K562 (cell line): ENCODE results near the gene STX18. TPM values are rescaled to one million over a fixed set of nuclear protein-coding genes. Genes with fewer than 3 reads are reported as not detected.

ENCODE experiments used
- ATAC-seq: fragments of 200-7000 bp; cut with Tn5 transposase; 3 replicates; pipeline ENCODE4 v1.9.1; 2020; ENCODE audit warnings: moderate library complexity
- BruUV-seq: library from RNA; stranded (reverse); fragments of 400-500 nt; replicated peaks from 2 replicates; lab custom pipeline; 2021; lab: Mats Ljungman, UMichigan
- CTCF ChIA-PET: fragments of 300-600 bp; formaldehyde crosslinking; extraction: SDS; loops from one replicate; lab custom pipeline; 2021; ENCODE audit warnings: low intra/inter-chr PET ratio; lab: Yijun Ruan, JAX
- POLR2A ChIA-PET: fragments of 300-600, 350-650 bp; sonication (Branson Sonifier 250); formaldehyde crosslinking; extraction: SDS; loops from one replicate; lab custom pipeline; 2021; ENCODE audit warnings: antibody characterized with exemption, inconsistent platforms; lab: Yijun Ruan, JAX
- DNase-seq, 4 experiments: peaks; one replicate each; pipeline versions ENCODE4 v3.0.0 to v3.0.0-alpha.2; 2011 to 2018; ENCODE audit warnings: low spot score in 3 of 4, mixed read lengths in 3 of 4; ENCODE audit errors: extremely low read depth in 1 of 4
- FAIRE-seq: peaks from 2 replicates; lab custom pipeline; 2011; peaks lifted over from hg19 to GRCh38; lab: Jason Lieb, UNC
- H2AFZ ChIP-seq: 2 replicates; pipeline ENCODE4 v1.6.0; 2011; ENCODE audit warnings: low read depth, low read length, control low read depth, inconsistent platforms
- H3K27ac ChIP-seq: fragments of 200-600 bp; 3 replicates; pipeline ENCODE4 v1.8.0; 2011; ENCODE audit warnings: low read depth, mild to moderate bottlenecking, control low read depth, inconsistent platforms, low read length, moderate library complexity, mixed read lengths; ENCODE audit errors: extremely low read depth
- H3K27me3 ChIP-seq, 2 experiments: fragments of 300-600 bp in 1 of 2; 2 replicates in 1 of 2; 3 replicates in 1 of 2; pipeline versions ENCODE4 v1.6.0 to v1.8.0; 2011; ENCODE audit warnings: inconsistent platforms in 2 of 2, low read length in 2 of 2, mild to moderate bottlenecking in 1 of 2, mixed read lengths in 1 of 2, moderate library complexity in 1 of 2; ENCODE audit not compliant: control insufficient read depth in 2 of 2, insufficient read depth in 2 of 2
- H3K36me3 ChIP-seq: fragments of 300-600 bp; 3 replicates; pipeline ENCODE4 v1.8.0; 2011; ENCODE audit warnings: mild to moderate bottlenecking, low read length, inconsistent platforms; ENCODE audit not compliant: control insufficient read depth, insufficient read depth
- H3K4me1 ChIP-seq, 2 experiments: fragments of 200-600 bp in 1 of 2; replicated peaks in 1 of 2; 2 replicates in 1 of 2; 3 replicates in 1 of 2; pipeline versions ENCODE4 v1.5.1 to v1.8.0; 2011; ENCODE audit warnings: inconsistent platforms in 2 of 2, low read length in 2 of 2, mild to moderate bottlenecking in 1 of 2, mixed read lengths in 1 of 2, moderate library complexity in 1 of 2; ENCODE audit not compliant: control insufficient read depth in 2 of 2, insufficient read depth in 2 of 2
- H3K4me2 ChIP-seq: 2 replicates; pipeline ENCODE4 v1.6.1; 2011; ENCODE audit warnings: low read length, control low read depth, inconsistent platforms, mixed read lengths; ENCODE audit not compliant: insufficient read depth
- H3K4me3 ChIP-seq: fragments of 200-600 bp; sonication (generic), shearing (Covaris generic); 2 replicates; pipeline ENCODE4 v1.5.1; 2016; ENCODE audit warnings: control low read depth, inconsistent platforms
- H3K79me2 ChIP-seq: fragments of 200-600 bp; 3 replicates; pipeline ENCODE4 v1.8.0; 2011; ENCODE audit warnings: low read length, inconsistent platforms; ENCODE audit not compliant: control insufficient read depth, insufficient read depth
- H3K9ac ChIP-seq, 2 experiments: 2 replicates each; pipeline versions ENCODE4 v1.6.0 to v1.6.1; 2011; ENCODE audit warnings: low read depth in 2 of 2, low read length in 2 of 2, control low read depth in 1 of 2, inconsistent platforms in 1 of 2, mild to moderate bottlenecking in 1 of 2, mixed read lengths in 1 of 2; ENCODE audit not compliant: insufficient read depth in 1 of 2
- H3K9me1 ChIP-seq: one replicate; pipeline ENCODE4 v1.6.0; 2011; ENCODE audit warnings: inconsistent platforms, mild to moderate bottlenecking, low read length, moderate library complexity; ENCODE audit not compliant: control insufficient read depth, insufficient read depth
- H3K9me3 ChIP-seq: replicated peaks from 2 replicates; pipeline ENCODE4 v1.5.1; 2011; ENCODE audit warnings: low read depth, low read length, inconsistent platforms; ENCODE audit not compliant: control insufficient read depth, insufficient read depth
- H4K20me1 ChIP-seq: replicated peaks from 2 replicates; pipeline ENCODE4 v1.6.1; 2011; ENCODE audit warnings: low read length, inconsistent platforms, mixed read lengths; ENCODE audit not compliant: control insufficient read depth, insufficient read depth
- MTA2 ChIP-seq: fragments of 450-650 bp; IDR thresholded peaks from 2 replicates; pipeline ENCODE4 v1.6.1; 2016; ENCODE audit warnings: low read depth
- MYBL2 ChIP-seq, 2 experiments: fragments of 450-650 bp in 1 of 2; sonication (generic) in 1 of 2; formaldehyde crosslinking in 1 of 2; IDR thresholded peaks; 2 replicates each; pipeline versions ENCODE4 v1.6.1 to v1.8.1; 2017 to 2022; ENCODE audit warnings: borderline replicate concordance in 1 of 2, inconsistent platforms in 1 of 2, low read depth in 1 of 2, mild to moderate bottlenecking in 1 of 2, missing genetic modification reagents in 1 of 2, moderate library complexity in 1 of 2
- MYC ChIP-seq, 2 experiments: fragments of 250-450 bp in 1 of 2; sonication (Bioruptor Pico) in 1 of 2; IDR thresholded peaks; 2 replicates each; pipeline versions ENCODE4 v1.5.1 to v1.6.1; 2012 to 2021; ENCODE audit warnings: low read depth in 2 of 2, borderline replicate concordance in 1 of 2, improper control_type of control experiment in 1 of 2, low read length in 1 of 2, mild to moderate bottlenecking in 1 of 2, moderate library complexity in 1 of 2
- PHF20 ChIP-seq: fragments of 450-650 bp; IDR thresholded peaks from 2 replicates; pipeline ENCODE4 v1.6.1; 2018; ENCODE audit not compliant: partially characterized antibody
- POLR2AphosphoS5 ChIP-seq: IDR thresholded peaks from 2 replicates; pipeline ENCODE4 v1.6.1; 2011; ENCODE audit warnings: mild to moderate bottlenecking, low read depth, low read length, moderate library complexity; ENCODE audit not compliant: control insufficient read depth, insufficient read depth
- RBM39 ChIP-seq: fragments of 200-400 bp; formaldehyde crosslinking; optimal IDR thresholded peaks from 2 replicates; pipeline ENCODE3; 2018; ENCODE audit warnings: low read depth, low read length
- RFX5 ChIP-seq: IDR thresholded peaks from 2 replicates; pipeline ENCODE4 v1.6.1; 2011; ENCODE audit warnings: low read depth, mild to moderate bottlenecking, improper control_type of control experiment, low read length
- SRSF1 ChIP-seq: fragments of 200-400 bp; formaldehyde crosslinking; IDR thresholded peaks from 2 replicates; pipeline ENCODE4 v1.6.1; 2017; ENCODE audit warnings: mild to moderate bottlenecking, low read depth, low read length, moderate library complexity
- TBL1XR1 ChIP-seq, 2 experiments: IDR thresholded peaks; 2 replicates each; pipeline ENCODE4 v1.6.1; 2012; ENCODE audit warnings: improper control_type of control experiment in 2 of 2, low read length in 2 of 2, mild to moderate bottlenecking in 1 of 2
- ZKSCAN3 ChIP-seq: fragments of 250-450 bp; sonication (Bioruptor Pico); IDR thresholded peaks from 2 replicates; pipeline ENCODE4 v1.4.0; 2020
- ZNF212 ChIP-seq: fragments of 450-650 bp; formaldehyde crosslinking; IDR thresholded peaks from 2 replicates; pipeline ENCODE4 v1.4.0; 2020; ENCODE audit warnings: mild to moderate bottlenecking
- ZNF224 ChIP-seq: sonication (generic); formaldehyde crosslinking; IDR thresholded peaks from 2 replicates; pipeline ENCODE4 v1.8.0; 2022; ENCODE audit warnings: mild to moderate bottlenecking, missing genetic modification reagents
- WGBS: fragments of 100-300 bp; shearing (Covaris generic); methylation state at CpG from one replicate; pipeline ENCODE4 v1.1.6; 2016; ENCODE audit warnings: low coverage, mixed read lengths; ENCODE audit not compliant: insufficient coverage; ENCODE audit errors: missing lambda C conversion rate; 5-methylcytosine and 5-hydroxymethylcytosine counted together
- in situ Hi-C: fragments of 300-500 bp; cut with MboI; formaldehyde crosslinking; loops from 4 replicates; pipeline ENCODE4 v1.15.0; 2018; ENCODE audit warnings: inconsistent platforms, mixed read lengths
- intact Hi-C: fragments of 100-400 bp; cut with micrococcal nuclease; formaldehyde crosslinking; loops from 2 replicates; pipeline ENCODE4 v1.14.2; 2022
- polyA plus RNA-seq, 8 experiments: library from polyadenylated mRNA; depleted of rRNA in 4 of 8; stranded (reverse) in 5 of 8; unstranded in 3 of 8; fragments of >200 nt; fragmentation: Nextera tagmentation in 2 of 8; fragmentation: Illumina TruSeq in 1 of 8; extraction: Ambion mirVana in 2 of 8; extraction: Trizol in 1 of 8; gene quantifications; 2 replicates each; pipeline versions ENCODE4 v1.2.1 to v1.2.3, GENCODE V29; 2011 to 2014; ENCODE audit warnings: inconsistent platforms in 1 of 8, missing spikeins in 1 of 8
- total RNA-seq, 7 experiments: library from RNA; depleted of rRNA in 6 of 7; stranded (reverse); fragments of >200 nt in 6 of 7; fragmentation: Illumina TruSeq in 2 of 7; extraction: Trizol in 2 of 7; gene quantifications; 2 replicates each; pipeline versions ENCODE4 v1.2.1 to v1.2.3, GENCODE V29; 2011 to 2021; ENCODE audit warnings: low replicate concordance in 1 of 7
- TF ChIP-seq, protein P1 (sequence below): sonication (generic); formaldehyde crosslinking; IDR thresholded peaks from 2 replicates; pipeline ENCODE4 v1.8.0; 2022; ENCODE audit warnings: mild to moderate bottlenecking, missing genetic modification reagents
- TF ChIP-seq, protein P2 (sequence below): IDR thresholded peaks from 3 replicates; pipeline ENCODE4 v1.6.1; 2011; ENCODE audit warnings: borderline replicate concordance, mild to moderate bottlenecking; ENCODE audit not compliant: insufficient read length, insufficient read depth
- TF ChIP-seq, protein P3 (sequence below): sonication (generic); formaldehyde crosslinking; IDR thresholded peaks from 2 replicates; pipeline ENCODE4 v1.8.1; 2023; ENCODE audit warnings: mild to moderate bottlenecking, missing genetic modification reagents, moderate library complexity
- TF ChIP-seq, protein P4 (sequence below): sonication (generic); formaldehyde crosslinking; IDR thresholded peaks from 2 replicates; pipeline ENCODE4 v1.8.1; 2023; ENCODE audit warnings: mild to moderate bottlenecking, missing genetic modification reagents

The STX18 gene
- total and polyA plus RNA-seq, 9 of the 15 experiments (the other 6 are each of a cell fraction or from before 2014, with no cell fraction given) = 6.2 to 41.7 (median 22.7) TPM

DNA sequence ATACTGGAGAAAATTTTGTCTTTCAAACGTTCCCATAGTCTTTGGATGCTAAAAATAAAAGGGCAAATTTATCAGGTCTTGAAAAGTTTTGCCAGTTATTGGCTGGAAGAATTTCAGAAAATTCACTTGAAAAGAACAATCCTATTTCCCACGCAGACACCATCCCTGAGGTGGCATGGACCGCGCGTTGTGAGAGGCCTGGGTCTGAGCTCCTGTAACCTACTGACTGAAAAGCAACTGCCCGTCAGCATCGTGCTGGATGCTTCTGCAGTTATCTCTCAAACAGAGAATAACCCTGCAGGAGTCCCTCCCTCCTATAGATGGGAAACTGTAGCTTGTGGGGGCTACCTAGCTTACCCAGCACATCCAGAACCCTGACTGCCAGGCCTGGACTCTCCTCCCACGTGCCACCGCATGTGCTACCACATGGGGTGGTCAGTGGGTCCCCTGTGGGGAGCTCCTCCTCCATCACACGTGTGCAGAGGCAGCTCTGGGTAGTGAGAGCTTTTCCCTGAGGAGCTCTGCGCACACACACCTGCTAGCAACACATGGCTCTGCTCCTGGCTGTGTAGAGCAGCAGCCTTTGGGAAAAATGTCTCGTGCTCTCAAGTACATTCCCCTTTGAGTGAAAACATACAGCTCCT, 118.9 kb downstream of the STX18 start:
- Histone ChIP-seq H3K9me1 (no peaks in the 10 kb centered on the region), H4K20me1 (no peaks in the 10 kb centered on the region; the same call in 1 of the 2 replicates), H3K4me3 (no peak overlapping the region)
- 80% methylated on average over 12 of the region's 12 CpGs for WGBS
- ATAC-seq = no peak
- POLR2A ChIA-PET = interaction anchor here (0.6 kb wide), 2 partner anchors 19 to 498 kb away, joined by 3 read pairs; no protein-coding TSS in a partner anchor
- TF ChIP-seq ZNF224 (CRISPR knock-in tag) (no peak), ZKSCAN3 (CRISPR knock-in tag) (no peak), MTA2 (no peak), POLR2AphosphoS5 (no peak), PHF20 (no peak), TBL1XR1 (IDR thresholded peaks at IDR 0.05; ENCODE audit: low read length in 2 of 2) (no peak), ZNF212 (CRISPR knock-in tag) (no peak), MYBL2 (IDR thresholded peaks at IDR 0.05; ENCODE audit: low read depth) (no peak), MYBL2 (CRISPR knock-in tag; IDR thresholded peaks at IDR 0.05; ENCODE audit: borderline replicate concordance) (no peak), RBM39 (no peak), RFX5 (no peak), MYC (IDR thresholded peaks at IDR 0.05; ENCODE audit: low read depth, low read length) (no peak), MYC (CRISPR knock-in tag; IDR thresholded peaks at IDR 0.05; ENCODE audit: borderline replicate concordance, low read depth) (no peak), SRSF1 (no peak)
- TF ChIP-seq, protein P1, sequence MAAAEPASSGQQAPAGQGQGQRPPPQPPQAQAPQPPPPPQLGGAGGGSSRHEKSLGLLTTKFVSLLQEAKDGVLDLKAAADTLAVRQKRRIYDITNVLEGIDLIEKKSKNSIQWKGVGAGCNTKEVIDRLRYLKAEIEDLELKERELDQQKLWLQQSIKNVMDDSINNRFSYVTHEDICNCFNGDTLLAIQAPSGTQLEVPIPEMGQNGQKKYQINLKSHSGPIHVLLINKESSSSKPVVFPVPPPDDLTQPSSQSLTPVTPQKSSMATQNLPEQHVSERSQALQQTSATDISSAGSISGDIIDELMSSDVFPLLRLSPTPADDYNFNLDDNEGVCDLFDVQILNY = no peak
- TF ChIP-seq, protein P2, sequence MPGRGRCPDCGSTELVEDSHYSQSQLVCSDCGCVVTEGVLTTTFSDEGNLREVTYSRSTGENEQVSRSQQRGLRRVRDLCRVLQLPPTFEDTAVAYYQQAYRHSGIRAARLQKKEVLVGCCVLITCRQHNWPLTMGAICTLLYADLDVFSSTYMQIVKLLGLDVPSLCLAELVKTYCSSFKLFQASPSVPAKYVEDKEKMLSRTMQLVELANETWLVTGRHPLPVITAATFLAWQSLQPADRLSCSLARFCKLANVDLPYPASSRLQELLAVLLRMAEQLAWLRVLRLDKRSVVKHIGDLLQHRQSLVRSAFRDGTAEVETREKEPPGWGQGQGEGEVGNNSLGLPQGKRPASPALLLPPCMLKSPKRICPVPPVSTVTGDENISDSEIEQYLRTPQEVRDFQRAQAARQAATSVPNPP = no peak
- TF ChIP-seq, protein P3, sequence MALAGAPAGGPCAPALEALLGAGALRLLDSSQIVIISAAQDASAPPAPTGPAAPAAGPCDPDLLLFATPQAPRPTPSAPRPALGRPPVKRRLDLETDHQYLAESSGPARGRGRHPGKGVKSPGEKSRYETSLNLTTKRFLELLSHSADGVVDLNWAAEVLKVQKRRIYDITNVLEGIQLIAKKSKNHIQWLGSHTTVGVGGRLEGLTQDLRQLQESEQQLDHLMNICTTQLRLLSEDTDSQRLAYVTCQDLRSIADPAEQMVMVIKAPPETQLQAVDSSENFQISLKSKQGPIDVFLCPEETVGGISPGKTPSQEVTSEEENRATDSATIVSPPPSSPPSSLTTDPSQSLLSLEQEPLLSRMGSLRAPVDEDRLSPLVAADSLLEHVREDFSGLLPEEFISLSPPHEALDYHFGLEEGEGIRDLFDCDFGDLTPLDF = no peak
- TF ChIP-seq, protein P4, sequence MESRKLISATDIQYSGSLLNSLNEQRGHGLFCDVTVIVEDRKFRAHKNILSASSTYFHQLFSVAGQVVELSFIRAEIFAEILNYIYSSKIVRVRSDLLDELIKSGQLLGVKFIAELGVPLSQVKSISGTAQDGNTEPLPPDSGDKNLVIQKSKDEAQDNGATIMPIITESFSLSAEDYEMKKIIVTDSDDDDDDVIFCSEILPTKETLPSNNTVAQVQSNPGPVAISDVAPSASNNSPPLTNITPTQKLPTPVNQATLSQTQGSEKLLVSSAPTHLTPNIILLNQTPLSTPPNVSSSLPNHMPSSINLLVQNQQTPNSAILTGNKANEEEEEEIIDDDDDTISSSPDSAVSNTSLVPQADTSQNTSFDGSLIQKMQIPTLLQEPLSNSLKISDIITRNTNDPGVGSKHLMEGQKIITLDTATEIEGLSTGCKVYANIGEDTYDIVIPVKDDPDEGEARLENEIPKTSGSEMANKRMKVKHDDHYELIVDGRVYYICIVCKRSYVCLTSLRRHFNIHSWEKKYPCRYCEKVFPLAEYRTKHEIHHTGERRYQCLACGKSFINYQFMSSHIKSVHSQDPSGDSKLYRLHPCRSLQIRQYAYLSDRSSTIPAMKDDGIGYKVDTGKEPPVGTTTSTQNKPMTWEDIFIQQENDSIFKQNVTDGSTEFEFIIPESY (CRISPR knock-in tag) = no peak
- TF ChIP-seq, all 486 proteins: peak for 0
- no peaks in the 10 kb centered on the region for H3K4me1 ChIP-seq
- DNase-seq = no peak
- H3K36me3 ChIP-seq = peaks cover 37% of the 10 kb centered on the region; the same call in 2 of the 3 replicates
- no peaks in the 10 kb centered on the region for H3K27me3 ChIP-seq
- H2AFZ ChIP-seq = no peak overlapping the region
- CTCF ChIA-PET = no interaction called here
- no peaks in the 10 kb centered on the region for H3K79me2 ChIP-seq
- no TSS peak for BruUV-seq
- no peak overlapping the region for H3K9ac ChIP-seq
- H3K27ac ChIP-seq = no peak overlapping the region
- no peaks in the 10 kb centered on the region for H3K9me3 ChIP-seq
- intact Hi-C loops = no loop called here
- FAIRE-seq = no peak
- no peak overlapping the region for H3K4me2 ChIP-seq
- in situ Hi-C loops = no loop called here
